Neural cell (in vitro differentiated cells): Measurements from ENCODE around the gene CSMD2. TPM values are rescaled to one million over a fixed set of nuclear protein-coding genes. Genes with fewer than 3 reads are reported as not detected.

ENCODE experiments used
- H2AFZ ChIP-seq: fragments of 200-600, 300-800 bp; sonication (generic), shearing (Covaris generic); 2 replicates; pipeline ENCODE4 v1.6.0; 2014; ENCODE audit warnings: low read depth, mild to moderate bottlenecking, antibody characterized with exemption, low read length, moderate library complexity
- H3F3A ChIP-seq: fragments of 200-600 bp; shearing (Covaris generic); 2 replicates; pipeline ENCODE4 v1.6.1; 2016; ENCODE audit warnings: mild to moderate bottlenecking, moderate library complexity, mixed read lengths, antibody characterized with exemption, low read length; ENCODE audit not compliant: insufficient read depth, poor library complexity, severe bottlenecking
- H3K27ac ChIP-seq: fragments of 200-600, 300-800 bp; sonication (generic), shearing (Covaris generic); 2 replicates; pipeline ENCODE4 v1.5.1; 2014; ENCODE audit warnings: mild to moderate bottlenecking, low read length, moderate library complexity
- H3K27me3 ChIP-seq: fragments of 300-800, 200-600 bp; sonication (generic), shearing (Covaris generic); 2 replicates; pipeline ENCODE4 v1.6.0; 2014; ENCODE audit warnings: mild to moderate bottlenecking, low read depth, low read length, moderate library complexity; ENCODE audit not compliant: insufficient read depth
- H3K36me3 ChIP-seq: fragments of 300-800, 200-600 bp; sonication (generic), shearing (Covaris generic); 2 replicates; pipeline ENCODE4 v1.5.1; 2014; ENCODE audit warnings: mild to moderate bottlenecking, antibody characterized with exemption, low read length, moderate library complexity; ENCODE audit not compliant: insufficient read depth
- H3K4me2 ChIP-seq: fragments of 300-800, 200-600 bp; sonication (generic), shearing (Covaris generic); 2 replicates; pipeline ENCODE4 v1.6.0; 2014; ENCODE audit warnings: mild to moderate bottlenecking, low read length
- H3K4me3 ChIP-seq: fragments of 300-800, 200-600 bp; sonication (generic), shearing (Covaris generic); 2 replicates; pipeline ENCODE4 v1.5.1; 2014; ENCODE audit warnings: mild to moderate bottlenecking, low read length, moderate library complexity
- H3K79me2 ChIP-seq: fragments of 200-600 bp; shearing (Covaris generic); replicated peaks from 2 replicates; pipeline ENCODE4 v1.6.0; 2014; ENCODE audit warnings: mild to moderate bottlenecking, low read length, moderate library complexity; ENCODE audit not compliant: insufficient read depth
- H3K9ac ChIP-seq: fragments of 300-800, 200-600 bp; sonication (generic), shearing (Covaris generic); 2 replicates; pipeline ENCODE4 v1.6.1; 2016; ENCODE audit warnings: mild to moderate bottlenecking, low read length, mixed read lengths
- H3K9me2 ChIP-seq: fragments of 200-600 bp; shearing (Covaris generic); 2 replicates; pipeline ENCODE4 v1.6.1; 2016; ENCODE audit warnings: mild to moderate bottlenecking, low read length, mixed read lengths; ENCODE audit not compliant: insufficient read depth
- H3K9me3 ChIP-seq: fragments of 200-600, 300-800 bp; sonication (generic), shearing (Covaris generic); 2 replicates; pipeline ENCODE4 v1.6.1; 2016; ENCODE audit warnings: mild to moderate bottlenecking, mixed run types, low read length, moderate library complexity, mixed read lengths
- H4K20me1 ChIP-seq: fragments of 200-600 bp; shearing (Covaris generic); 2 replicates; pipeline ENCODE4 v1.6.1; 2016; ENCODE audit warnings: mild to moderate bottlenecking, mixed run types; ENCODE audit not compliant: insufficient read depth
- EP300 ChIP-seq: fragments of 450-650 bp; conservative IDR thresholded peaks from 2 replicates; pipeline ENCODE4 v1.6.1; 2014; ENCODE audit warnings: antibody characterized with exemption, mild to moderate bottlenecking, moderate library complexity; ENCODE audit not compliant: poor library complexity, severe bottlenecking
- EZH2 ChIP-seq: fragments of 200-600, 300-800 bp; shearing (Covaris generic), sonication (generic); IDR thresholded peaks from 2 replicates; pipeline ENCODE4 v1.6.1; 2014; ENCODE audit warnings: antibody characterized with exemption, low read length, borderline replicate concordance, mild to moderate bottlenecking; ENCODE audit not compliant: insufficient read depth, poor library complexity, severe bottlenecking
- MXI1 ChIP-seq: fragments of 450-650 bp; conservative IDR thresholded peaks from 2 replicates; pipeline ENCODE4 v1.6.1; 2014; ENCODE audit warnings: antibody characterized with exemption, mild to moderate bottlenecking; ENCODE audit not compliant: poor library complexity, severe bottlenecking
- POLR2AphosphoS5 ChIP-seq: IDR thresholded peaks from 2 replicates; pipeline ENCODE4 v1.6.1; 2012
- RAD21 ChIP-seq: fragments of 450-650 bp; conservative IDR thresholded peaks from 2 replicates; pipeline ENCODE4 v1.6.1; 2014; ENCODE audit warnings: antibody characterized with exemption, mild to moderate bottlenecking, moderate library complexity
- SMC3 ChIP-seq: fragments of 450-650 bp; conservative IDR thresholded peaks from 2 replicates; pipeline ENCODE4 v1.6.1; 2014; ENCODE audit warnings: antibody characterized with exemption, mild to moderate bottlenecking, moderate library complexity; ENCODE audit not compliant: poor library complexity
- TAF1 ChIP-seq: IDR thresholded peaks from 2 replicates; pipeline ENCODE4 v1.6.1; 2012; ENCODE audit warnings: low read depth
- polyA plus RNA-seq: library from polyadenylated mRNA; depleted of rRNA; stranded (reverse); fragments of >200 nt; gene quantifications from 2 replicates; pipeline ENCODE4 v1.2.3, GENCODE V29; 2014
- TF ChIP-seq, protein P1 (sequence below): IDR thresholded peaks from 2 replicates; pipeline ENCODE4 v1.6.1; 2012; ENCODE audit warnings: borderline replicate concordance
- TF ChIP-seq, protein P2 (sequence below): fragments of 450-650 bp; IDR thresholded peaks from 2 replicates; pipeline ENCODE4 v1.5.1; 2014; ENCODE audit warnings: antibody characterized with exemption, mild to moderate bottlenecking, moderate library complexity; ENCODE audit not compliant: poor library complexity, severe bottlenecking

CSMD2 gene
- polyA plus RNA-seq, 1 donor from 2014 or later = 9.6 TPM

DNA sequence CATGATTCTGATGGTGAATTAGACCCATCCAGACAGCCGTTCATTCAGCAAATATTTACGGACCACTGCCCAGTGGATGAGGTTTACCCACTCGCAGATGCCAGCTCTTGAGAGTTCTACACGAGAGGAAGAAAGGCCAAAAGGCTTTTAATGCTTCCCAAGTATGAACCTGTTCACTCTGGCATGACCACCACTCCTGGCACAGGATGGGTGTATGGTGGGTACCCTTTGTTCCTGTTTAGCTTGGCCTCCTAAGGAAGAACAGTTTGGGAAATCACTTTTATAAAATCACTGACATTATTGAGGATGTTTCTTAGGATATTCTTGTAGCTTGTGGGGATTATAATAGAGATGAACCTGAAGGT is 233.9 kb downstream of the CSMD2 start:
- no peaks in the 10 kb centered on the region for H3F3A ChIP-seq
- TF ChIP-seq MXI1 = no peak
- TF ChIP-seq, protein P1, sequence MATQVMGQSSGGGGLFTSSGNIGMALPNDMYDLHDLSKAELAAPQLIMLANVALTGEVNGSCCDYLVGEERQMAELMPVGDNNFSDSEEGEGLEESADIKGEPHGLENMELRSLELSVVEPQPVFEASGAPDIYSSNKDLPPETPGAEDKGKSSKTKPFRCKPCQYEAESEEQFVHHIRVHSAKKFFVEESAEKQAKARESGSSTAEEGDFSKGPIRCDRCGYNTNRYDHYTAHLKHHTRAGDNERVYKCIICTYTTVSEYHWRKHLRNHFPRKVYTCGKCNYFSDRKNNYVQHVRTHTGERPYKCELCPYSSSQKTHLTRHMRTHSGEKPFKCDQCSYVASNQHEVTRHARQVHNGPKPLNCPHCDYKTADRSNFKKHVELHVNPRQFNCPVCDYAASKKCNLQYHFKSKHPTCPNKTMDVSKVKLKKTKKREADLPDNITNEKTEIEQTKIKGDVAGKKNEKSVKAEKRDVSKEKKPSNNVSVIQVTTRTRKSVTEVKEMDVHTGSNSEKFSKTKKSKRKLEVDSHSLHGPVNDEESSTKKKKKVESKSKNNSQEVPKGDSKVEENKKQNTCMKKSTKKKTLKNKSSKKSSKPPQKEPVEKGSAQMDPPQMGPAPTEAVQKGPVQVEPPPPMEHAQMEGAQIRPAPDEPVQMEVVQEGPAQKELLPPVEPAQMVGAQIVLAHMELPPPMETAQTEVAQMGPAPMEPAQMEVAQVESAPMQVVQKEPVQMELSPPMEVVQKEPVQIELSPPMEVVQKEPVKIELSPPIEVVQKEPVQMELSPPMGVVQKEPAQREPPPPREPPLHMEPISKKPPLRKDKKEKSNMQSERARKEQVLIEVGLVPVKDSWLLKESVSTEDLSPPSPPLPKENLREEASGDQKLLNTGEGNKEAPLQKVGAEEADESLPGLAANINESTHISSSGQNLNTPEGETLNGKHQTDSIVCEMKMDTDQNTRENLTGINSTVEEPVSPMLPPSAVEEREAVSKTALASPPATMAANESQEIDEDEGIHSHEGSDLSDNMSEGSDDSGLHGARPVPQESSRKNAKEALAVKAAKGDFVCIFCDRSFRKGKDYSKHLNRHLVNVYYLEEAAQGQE = no peak
- no peak for TF ChIP-seq SMC3
- no peak for TF ChIP-seq EZH2
- TF ChIP-seq RAD21 = no peak
- no peak for TF ChIP-seq TAF1
- no peak for TF ChIP-seq POLR2AphosphoS5
- TF ChIP-seq, protein P2, sequence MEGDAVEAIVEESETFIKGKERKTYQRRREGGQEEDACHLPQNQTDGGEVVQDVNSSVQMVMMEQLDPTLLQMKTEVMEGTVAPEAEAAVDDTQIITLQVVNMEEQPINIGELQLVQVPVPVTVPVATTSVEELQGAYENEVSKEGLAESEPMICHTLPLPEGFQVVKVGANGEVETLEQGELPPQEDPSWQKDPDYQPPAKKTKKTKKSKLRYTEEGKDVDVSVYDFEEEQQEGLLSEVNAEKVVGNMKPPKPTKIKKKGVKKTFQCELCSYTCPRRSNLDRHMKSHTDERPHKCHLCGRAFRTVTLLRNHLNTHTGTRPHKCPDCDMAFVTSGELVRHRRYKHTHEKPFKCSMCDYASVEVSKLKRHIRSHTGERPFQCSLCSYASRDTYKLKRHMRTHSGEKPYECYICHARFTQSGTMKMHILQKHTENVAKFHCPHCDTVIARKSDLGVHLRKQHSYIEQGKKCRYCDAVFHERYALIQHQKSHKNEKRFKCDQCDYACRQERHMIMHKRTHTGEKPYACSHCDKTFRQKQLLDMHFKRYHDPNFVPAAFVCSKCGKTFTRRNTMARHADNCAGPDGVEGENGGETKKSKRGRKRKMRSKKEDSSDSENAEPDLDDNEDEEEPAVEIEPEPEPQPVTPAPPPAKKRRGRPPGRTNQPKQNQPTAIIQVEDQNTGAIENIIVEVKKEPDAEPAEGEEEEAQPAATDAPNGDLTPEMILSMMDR = no peak
- TF ChIP-seq EP300 = no peak
- H3K4me2 ChIP-seq = no peak overlapping the region
- H3K36me3 ChIP-seq = no peaks in the 10 kb centered on the region
- H2AFZ ChIP-seq = no peak overlapping the region
- no peaks in the 10 kb centered on the region for H3K79me2 ChIP-seq
- H3K9me2 ChIP-seq = no peaks in the 10 kb centered on the region
- no peak overlapping the region for H3K9ac ChIP-seq
- H3K27me3 ChIP-seq = no peaks in the 10 kb centered on the region
- H4K20me1 ChIP-seq = no peaks in the 10 kb centered on the region
- no peak overlapping the region for H3K4me3 ChIP-seq
- no peak overlapping the region for H3K27ac ChIP-seq
- no peaks in the 10 kb centered on the region for H3K9me3 ChIP-seq

DNA sequence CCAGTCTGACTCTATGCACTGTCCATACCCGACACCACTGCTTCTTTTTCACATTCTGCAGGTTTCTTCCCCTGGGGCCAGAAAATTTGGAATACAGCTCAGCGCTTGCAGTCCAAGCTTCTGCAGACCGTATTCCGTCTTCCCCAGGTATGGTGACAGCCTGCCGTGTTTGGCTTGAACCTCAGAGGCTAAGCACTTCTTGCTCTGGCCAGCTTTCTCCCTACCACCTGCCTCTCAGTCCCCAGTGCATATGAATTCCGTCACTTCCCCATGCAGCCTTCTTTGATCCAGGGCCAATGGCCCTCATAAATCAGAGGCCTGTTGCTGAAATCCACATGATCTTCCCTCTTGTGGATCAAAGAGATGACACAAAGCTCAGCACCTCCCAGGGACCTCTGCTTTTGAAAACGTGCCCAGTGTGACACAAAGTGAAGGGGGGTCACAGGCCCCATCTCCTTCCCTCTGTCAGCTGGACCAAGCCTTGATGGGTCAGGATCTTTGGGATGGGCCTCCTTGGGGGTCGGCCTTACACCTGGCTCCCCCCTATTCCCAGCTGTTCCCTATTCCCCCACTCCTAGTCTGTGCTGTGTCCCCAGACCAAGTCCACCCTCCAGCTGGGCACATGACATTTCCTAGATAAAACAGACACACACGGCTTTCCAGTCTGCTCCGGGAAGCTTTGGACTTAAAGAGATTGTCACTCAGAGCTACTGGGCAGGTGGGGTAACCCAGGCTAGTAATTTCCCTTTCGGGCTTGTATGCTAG is 234.5 kb downstream of the CSMD2 start:
- no peaks in the 10 kb centered on the region for H3K36me3 ChIP-seq
- H3K27me3 ChIP-seq = no peaks in the 10 kb centered on the region
- no peak overlapping the region for H3K4me2 ChIP-seq
- no peak overlapping the region for H3K27ac ChIP-seq
- H3K79me2 ChIP-seq = no peaks in the 10 kb centered on the region
- TF ChIP-seq SMC3 (no peak), POLR2AphosphoS5 (no peak), EP300 (no peak), RAD21 (no peak), EZH2 (no peak), MXI1 (no peak), TAF1 (no peak)
- TF ChIP-seq, protein P1 = no peak
- TF ChIP-seq, protein P2 = no peak
- no peaks in the 10 kb centered on the region for H3F3A ChIP-seq
- H4K20me1 ChIP-seq = no peaks in the 10 kb centered on the region
- no peaks in the 10 kb centered on the region for H3K9me2 ChIP-seq
- H3K9me3 ChIP-seq = no peaks in the 10 kb centered on the region
- H2AFZ ChIP-seq = no peak overlapping the region
- no peak overlapping the region for H3K9ac ChIP-seq
- no peak overlapping the region for H3K4me3 ChIP-seq
